HEK293 (cell line): ENCODE measurements around the gene OR1F1.

Experiments
- CTCF ChIA-PET: fragments of 350-600 bp; formaldehyde crosslinking; extraction: SDS; loops from one replicate; lab custom pipeline; 2021; ENCODE audit warnings: antibody characterized with exemption; lab: Yijun Ruan, JAX
- POLR2A ChIA-PET: fragments of 300-600 bp; formaldehyde crosslinking; extraction: SDS; loops from one replicate; lab custom pipeline; 2020; ENCODE audit warnings: antibody characterized with exemption, inconsistent platforms; lab: Yijun Ruan, JAX
- H3K27ac ChIP-seq: fragments of 200-500 bp; sonication (Bioruptor generic); 2 replicates; pipeline ENCODE4 v1.5.1; 2014; ENCODE audit warnings: low read depth, low read length, control low read depth, inconsistent platforms; ENCODE audit errors: extremely low read depth
- H3K36me3 ChIP-seq, 2 experiments: fragments of 200-500 bp in 1 of 2; sonication (Bioruptor generic) in 1 of 2; 1 replicate in 1 of 2; 2 replicates in 1 of 2; pipeline ENCODE4 v1.5.1; 2014 to 2017; ENCODE audit warnings: inconsistent platforms in 2 of 2, low read length in 2 of 2; ENCODE audit not compliant: control insufficient read depth in 2 of 2, insufficient read depth in 1 of 2
- H3K4me1 ChIP-seq: fragments of 200-500 bp; sonication (Bioruptor generic); 2 replicates; pipeline ENCODE4 v1.5.1; 2014; ENCODE audit warnings: mild to moderate bottlenecking, low read length, inconsistent platforms; ENCODE audit not compliant: control insufficient read depth, insufficient read depth
- H3K4me3 ChIP-seq: 2 replicates; pipeline ENCODE4 v1.5.1; 2011; ENCODE audit warnings: low read depth, mild to moderate bottlenecking, control low read depth, low read length, moderate library complexity
- H3K9me3 ChIP-seq: fragments of 200-500 bp; sonication (Bioruptor generic); 2 replicates; pipeline ENCODE4 v1.5.1; 2014; ENCODE audit warnings: low read depth, low read length, inconsistent platforms; ENCODE audit not compliant: control insufficient read depth, insufficient read depth
- EGR2 ChIP-seq: fragments of 450-650 bp; formaldehyde crosslinking; IDR thresholded peaks from 2 replicates; pipeline ENCODE4 v1.5.1; 2016; ENCODE audit warnings: low read depth, missing biosample characterization, missing genetic modification characterization
- KLF1 ChIP-seq: fragments of 450-650 bp; formaldehyde crosslinking; IDR thresholded peaks from 2 replicates; pipeline ENCODE4 v1.5.1; 2016; ENCODE audit warnings: missing biosample characterization, missing genetic modification characterization
- KLF16 ChIP-seq: fragments of 450-650 bp; formaldehyde crosslinking; IDR thresholded peaks from 2 replicates; pipeline ENCODE4 v1.5.1; 2017; ENCODE audit warnings: missing biosample characterization, missing genetic modification characterization
- KLF17 ChIP-seq: fragments of 450-650 bp; formaldehyde crosslinking; IDR thresholded peaks from 2 replicates; pipeline ENCODE4 v1.5.1; 2016; ENCODE audit warnings: missing biosample characterization, missing genetic modification characterization
- KLF8 ChIP-seq: fragments of 450-650 bp; formaldehyde crosslinking; IDR thresholded peaks from 2 replicates; pipeline ENCODE4 v1.5.1; 2016; ENCODE audit warnings: missing biosample characterization, missing genetic modification characterization
- SALL2 ChIP-seq: fragments of 450-650 bp; formaldehyde crosslinking; IDR thresholded peaks from 2 replicates; pipeline ENCODE4 v1.5.0; 2017; ENCODE audit warnings: missing biosample characterization, mild to moderate bottlenecking, missing genetic modification characterization, borderline replicate concordance
- WT1 ChIP-seq: fragments of 450-650 bp; formaldehyde crosslinking; IDR thresholded peaks from 2 replicates; pipeline ENCODE4 v1.5.1; 2016; ENCODE audit warnings: missing biosample characterization, missing genetic modification characterization
- YY2 ChIP-seq: fragments of 450-650 bp; formaldehyde crosslinking; IDR thresholded peaks from 2 replicates; pipeline ENCODE4 v1.5.1; 2016; ENCODE audit warnings: missing biosample characterization, missing genetic modification characterization
- ZBTB20 ChIP-seq: fragments of 450-650 bp; formaldehyde crosslinking; IDR thresholded peaks from 2 replicates; pipeline ENCODE4 v1.5.1; 2016; ENCODE audit warnings: missing biosample characterization, missing genetic modification characterization
- ZBTB6 ChIP-seq: fragments of 450-650 bp; formaldehyde crosslinking; IDR thresholded peaks from 2 replicates; pipeline ENCODE4 v1.5.1; 2017; ENCODE audit warnings: missing biosample characterization, missing genetic modification characterization
- ZEB2 ChIP-seq: fragments of 450-650 bp; formaldehyde crosslinking; IDR thresholded peaks from 2 replicates; pipeline ENCODE4 v1.5.1; 2016; ENCODE audit warnings: missing biosample characterization, missing genetic modification characterization
- ZFP37 ChIP-seq: fragments of 450-650 bp; formaldehyde crosslinking; IDR thresholded peaks from 2 replicates; pipeline ENCODE4 v1.5.1; 2016; ENCODE audit warnings: missing biosample characterization, missing genetic modification characterization
- ZNF2 ChIP-seq: fragments of 450-650 bp; formaldehyde crosslinking; IDR thresholded peaks from 2 replicates; pipeline ENCODE4 v1.5.1; 2016; ENCODE audit warnings: missing biosample characterization, missing genetic modification characterization
- ZNF221 ChIP-seq: fragments of 450-650 bp; formaldehyde crosslinking; IDR thresholded peaks from 2 replicates; pipeline ENCODE4 v1.5.1; 2017; ENCODE audit warnings: missing biosample characterization, missing genetic modification characterization, borderline replicate concordance
- ZNF341 ChIP-seq: fragments of 450-650 bp; formaldehyde crosslinking; IDR thresholded peaks from 2 replicates; pipeline ENCODE4; 2016; ENCODE audit warnings: low read depth, missing biosample characterization, missing genetic modification characterization
- ZNF394 ChIP-seq: fragments of 450-650 bp; formaldehyde crosslinking; IDR thresholded peaks from 2 replicates; pipeline ENCODE4 v1.5.1; 2016; ENCODE audit warnings: missing biosample characterization, missing genetic modification characterization, mild to moderate bottlenecking, moderate library complexity, borderline replicate concordance
- ZNF423 ChIP-seq: fragments of 450-650 bp; formaldehyde crosslinking; IDR thresholded peaks from 2 replicates; pipeline ENCODE4 v1.5.1; 2016; ENCODE audit warnings: missing biosample characterization, missing genetic modification characterization
- ZNF48 ChIP-seq: fragments of 450-650 bp; formaldehyde crosslinking; IDR thresholded peaks from 2 replicates; pipeline ENCODE4 v1.5.1; 2016; ENCODE audit warnings: missing biosample characterization, missing genetic modification characterization
- ZNF544 ChIP-seq: fragments of 450-650 bp; formaldehyde crosslinking; IDR thresholded peaks from 2 replicates; pipeline ENCODE4 v1.5.0; 2017; ENCODE audit warnings: missing biosample characterization, missing genetic modification characterization
- ZNF596 ChIP-seq: fragments of 450-650 bp; IDR thresholded peaks from 2 replicates; pipeline ENCODE4 v1.5.0; 2018; ENCODE audit warnings: missing biosample characterization, mild to moderate bottlenecking, missing genetic modification characterization, moderate library complexity
- ZNF692 ChIP-seq: fragments of 450-650 bp; formaldehyde crosslinking; IDR thresholded peaks from 2 replicates; pipeline ENCODE4 v1.5.1; 2016; ENCODE audit warnings: missing biosample characterization, missing genetic modification characterization
- ZSCAN30 ChIP-seq: fragments of 450-650 bp; IDR thresholded peaks from 2 replicates; pipeline ENCODE4 v1.5.1; 2018; ENCODE audit warnings: missing biosample characterization, mild to moderate bottlenecking, missing genetic modification characterization, moderate library complexity
- TF ChIP-seq, protein P1 (sequence below): fragments of 450-650 bp; formaldehyde crosslinking; IDR thresholded peaks from 2 replicates; pipeline ENCODE4 v1.5.1; 2016; ENCODE audit warnings: missing biosample characterization, missing genetic modification characterization
- TF ChIP-seq, protein P2 (sequence below): fragments of 450-650 bp; formaldehyde crosslinking; IDR thresholded peaks from 2 replicates; pipeline ENCODE4 v1.5.1; 2017; ENCODE audit warnings: missing biosample characterization, missing genetic modification characterization
- TF ChIP-seq, protein P3 (sequence below): fragments of 450-650 bp; formaldehyde crosslinking; IDR thresholded peaks from 2 replicates; pipeline ENCODE4 v1.5.1; 2016; ENCODE audit warnings: missing biosample characterization, missing genetic modification characterization
- TF ChIP-seq, protein P4 (sequence below): fragments of 450-650 bp; formaldehyde crosslinking; IDR thresholded peaks from 2 replicates; pipeline ENCODE4 v1.5.1; 2017; ENCODE audit warnings: missing biosample characterization, missing genetic modification characterization

Gene OR1F1

DNA sequence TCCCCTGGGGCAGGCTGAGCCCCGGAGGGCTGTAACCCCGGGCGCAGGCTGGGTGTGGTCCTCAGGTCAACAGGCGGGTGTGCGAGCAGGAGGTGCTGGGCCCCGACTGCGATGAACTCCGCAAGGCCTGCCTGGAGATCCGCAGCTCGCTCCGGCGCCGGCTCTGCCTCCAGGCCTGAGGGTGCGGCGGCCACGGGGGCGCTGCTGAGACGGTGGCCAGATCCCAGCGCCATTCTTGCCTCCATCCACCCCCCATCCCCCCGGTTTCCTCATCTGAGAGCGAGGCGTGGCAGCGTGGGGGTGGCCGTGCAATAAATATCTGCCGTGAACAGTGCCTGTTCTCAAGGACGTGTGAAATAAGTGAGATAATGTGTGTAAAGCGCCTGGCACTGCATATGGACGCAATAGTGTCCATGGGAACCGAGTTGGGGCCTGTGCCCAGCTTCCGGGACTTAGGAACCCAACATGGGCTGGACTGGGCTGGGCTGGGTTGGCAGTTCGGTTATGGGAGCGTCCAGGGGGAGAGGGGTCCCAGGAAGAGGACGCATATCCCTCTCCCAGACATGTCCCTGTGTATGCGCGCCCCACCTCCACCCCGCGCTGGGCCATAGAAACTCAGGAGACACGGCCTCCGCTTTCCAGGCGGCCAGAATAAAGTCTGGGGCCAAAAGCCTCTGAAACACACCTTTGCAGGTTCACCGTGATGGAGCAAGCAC lies 38.2 kb upstream of the OR1F1 start:
- ChIA-PET CTCF (interaction anchor here (0.6 to 3.0 kb wide), 11 partner anchors 10 to 1139 kb away, joined by 3 to 15 read pairs (median 3); partner anchors contain the start of gene ZNF213), POLR2A (interaction anchor here (0.7 to 2.3 kb wide), 17 partner anchors 9 to 308 kb away, joined by 3 to 38 read pairs (median 5); partner anchors contain the start of genes NAA60, OR1F1, ZNF174 and ZNF213)
- Histone ChIP-seq H3K4me1 (no peaks in the 10 kb centered on the region), H3K9me3 (no peaks in the 10 kb centered on the region), H3K36me3 (no peaks in the 10 kb centered on the region), H3K4me3 (peak overlapping the region; percentile 59), H3K27ac (peak overlapping the region; percentile 88)
- no peak for TF ChIP-seq ZNF596 (tag by site-specific recombination)
- TF ChIP-seq ZNF692 (tag by site-specific recombination) = peak; percentile 45
- peak; percentile 25; the same call in 1 of the 2 replicates for TF ChIP-seq ZFP37 (tag by site-specific recombination)
- TF ChIP-seq ZEB2 (tag by site-specific recombination) = peak; percentile 77
- TF ChIP-seq ZBTB6 = peak; percentile 97
- peak; percentile 44; the same call in 1 of the 2 replicates for TF ChIP-seq ZNF394 (tag by site-specific recombination)
- peak; percentile 88 for TF ChIP-seq ZSCAN30 (tag by site-specific recombination)
- TF ChIP-seq, protein P1, sequence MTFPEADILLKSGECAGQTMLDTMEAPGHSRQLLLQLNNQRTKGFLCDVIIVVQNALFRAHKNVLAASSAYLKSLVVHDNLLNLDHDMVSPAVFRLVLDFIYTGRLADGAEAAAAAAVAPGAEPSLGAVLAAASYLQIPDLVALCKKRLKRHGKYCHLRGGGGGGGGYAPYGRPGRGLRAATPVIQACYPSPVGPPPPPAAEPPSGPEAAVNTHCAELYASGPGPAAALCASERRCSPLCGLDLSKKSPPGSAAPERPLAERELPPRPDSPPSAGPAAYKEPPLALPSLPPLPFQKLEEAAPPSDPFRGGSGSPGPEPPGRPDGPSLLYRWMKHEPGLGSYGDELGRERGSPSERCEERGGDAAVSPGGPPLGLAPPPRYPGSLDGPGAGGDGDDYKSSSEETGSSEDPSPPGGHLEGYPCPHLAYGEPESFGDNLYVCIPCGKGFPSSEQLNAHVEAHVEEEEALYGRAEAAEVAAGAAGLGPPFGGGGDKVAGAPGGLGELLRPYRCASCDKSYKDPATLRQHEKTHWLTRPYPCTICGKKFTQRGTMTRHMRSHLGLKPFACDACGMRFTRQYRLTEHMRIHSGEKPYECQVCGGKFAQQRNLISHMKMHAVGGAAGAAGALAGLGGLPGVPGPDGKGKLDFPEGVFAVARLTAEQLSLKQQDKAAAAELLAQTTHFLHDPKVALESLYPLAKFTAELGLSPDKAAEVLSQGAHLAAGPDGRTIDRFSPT = peak; percentile 52; the same call in 1 of the 2 replicates
- TF ChIP-seq KLF1 = peak; percentile 69
- TF ChIP-seq ZNF221 (tag by site-specific recombination) = 0 out of 2 replicates have a peak, but pooled peaks have one; percentile 78
- TF ChIP-seq EGR2 (tag by site-specific recombination) = peak; percentile 74
- TF ChIP-seq, protein P2, sequence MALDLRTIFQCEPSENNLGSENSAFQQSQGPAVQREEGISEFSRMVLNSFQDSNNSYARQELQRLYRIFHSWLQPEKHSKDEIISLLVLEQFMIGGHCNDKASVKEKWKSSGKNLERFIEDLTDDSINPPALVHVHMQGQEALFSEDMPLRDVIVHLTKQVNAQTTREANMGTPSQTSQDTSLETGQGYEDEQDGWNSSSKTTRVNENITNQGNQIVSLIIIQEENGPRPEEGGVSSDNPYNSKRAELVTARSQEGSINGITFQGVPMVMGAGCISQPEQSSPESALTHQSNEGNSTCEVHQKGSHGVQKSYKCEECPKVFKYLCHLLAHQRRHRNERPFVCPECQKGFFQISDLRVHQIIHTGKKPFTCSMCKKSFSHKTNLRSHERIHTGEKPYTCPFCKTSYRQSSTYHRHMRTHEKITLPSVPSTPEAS = peak; percentile 25; the same call in 1 of the 2 replicates
- TF ChIP-seq YY2 = peak; percentile 59
- peak; percentile 76 for TF ChIP-seq KLF16 (tag by site-specific recombination)
- TF ChIP-seq ZNF48 (tag by site-specific recombination) = no peak
- no peak for TF ChIP-seq SALL2 (tag by site-specific recombination)
- peak; percentile 51 for TF ChIP-seq ZBTB20 (tag by site-specific recombination)
- TF ChIP-seq ZNF423 = 0 out of 2 replicates have a peak, but pooled peaks have one; percentile 31
- peak; percentile 90 for TF ChIP-seq ZNF341 (tag by site-specific recombination)
- no peak for TF ChIP-seq ZNF544 (tag by site-specific recombination)
- peak; percentile 53; the same call in 1 of the 2 replicates for TF ChIP-seq KLF8 (tag by site-specific recombination)
- TF ChIP-seq, protein P3, sequence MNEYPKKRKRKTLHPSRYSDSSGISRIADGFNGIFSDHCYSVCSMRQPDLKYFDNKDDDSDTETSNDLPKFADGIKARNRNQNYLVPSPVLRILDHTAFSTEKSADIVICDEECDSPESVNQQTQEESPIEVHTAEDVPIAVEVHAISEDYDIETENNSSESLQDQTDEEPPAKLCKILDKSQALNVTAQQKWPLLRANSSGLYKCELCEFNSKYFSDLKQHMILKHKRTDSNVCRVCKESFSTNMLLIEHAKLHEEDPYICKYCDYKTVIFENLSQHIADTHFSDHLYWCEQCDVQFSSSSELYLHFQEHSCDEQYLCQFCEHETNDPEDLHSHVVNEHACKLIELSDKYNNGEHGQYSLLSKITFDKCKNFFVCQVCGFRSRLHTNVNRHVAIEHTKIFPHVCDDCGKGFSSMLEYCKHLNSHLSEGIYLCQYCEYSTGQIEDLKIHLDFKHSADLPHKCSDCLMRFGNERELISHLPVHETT (tag by site-specific recombination) = 0 out of 2 replicates have a peak, but pooled peaks have one; percentile 32
- TF ChIP-seq, protein P4, sequence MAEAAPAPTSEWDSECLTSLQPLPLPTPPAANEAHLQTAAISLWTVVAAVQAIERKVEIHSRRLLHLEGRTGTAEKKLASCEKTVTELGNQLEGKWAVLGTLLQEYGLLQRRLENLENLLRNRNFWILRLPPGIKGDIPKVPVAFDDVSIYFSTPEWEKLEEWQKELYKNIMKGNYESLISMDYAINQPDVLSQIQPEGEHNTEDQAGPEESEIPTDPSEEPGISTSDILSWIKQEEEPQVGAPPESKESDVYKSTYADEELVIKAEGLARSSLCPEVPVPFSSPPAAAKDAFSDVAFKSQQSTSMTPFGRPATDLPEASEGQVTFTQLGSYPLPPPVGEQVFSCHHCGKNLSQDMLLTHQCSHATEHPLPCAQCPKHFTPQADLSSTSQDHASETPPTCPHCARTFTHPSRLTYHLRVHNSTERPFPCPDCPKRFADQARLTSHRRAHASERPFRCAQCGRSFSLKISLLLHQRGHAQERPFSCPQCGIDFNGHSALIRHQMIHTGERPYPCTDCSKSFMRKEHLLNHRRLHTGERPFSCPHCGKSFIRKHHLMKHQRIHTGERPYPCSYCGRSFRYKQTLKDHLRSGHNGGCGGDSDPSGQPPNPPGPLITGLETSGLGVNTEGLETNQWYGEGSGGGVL (tag by site-specific recombination) = no peak
- TF ChIP-seq KLF17 (tag by site-specific recombination) = peak; percentile 22; the same call in 1 of the 2 replicates
- peak; percentile 48; the same call in 1 of the 2 replicates for TF ChIP-seq ZNF2
- TF ChIP-seq WT1 = no peak
